ENCODE data around the gene CDH8.
"Not testable (repeated sequence)": the region's sequence is repeated elsewhere in the genome, so short reads cannot be mapped to it uniquely, and the experiment has no call there.

The CDH8 gene

DNA sequence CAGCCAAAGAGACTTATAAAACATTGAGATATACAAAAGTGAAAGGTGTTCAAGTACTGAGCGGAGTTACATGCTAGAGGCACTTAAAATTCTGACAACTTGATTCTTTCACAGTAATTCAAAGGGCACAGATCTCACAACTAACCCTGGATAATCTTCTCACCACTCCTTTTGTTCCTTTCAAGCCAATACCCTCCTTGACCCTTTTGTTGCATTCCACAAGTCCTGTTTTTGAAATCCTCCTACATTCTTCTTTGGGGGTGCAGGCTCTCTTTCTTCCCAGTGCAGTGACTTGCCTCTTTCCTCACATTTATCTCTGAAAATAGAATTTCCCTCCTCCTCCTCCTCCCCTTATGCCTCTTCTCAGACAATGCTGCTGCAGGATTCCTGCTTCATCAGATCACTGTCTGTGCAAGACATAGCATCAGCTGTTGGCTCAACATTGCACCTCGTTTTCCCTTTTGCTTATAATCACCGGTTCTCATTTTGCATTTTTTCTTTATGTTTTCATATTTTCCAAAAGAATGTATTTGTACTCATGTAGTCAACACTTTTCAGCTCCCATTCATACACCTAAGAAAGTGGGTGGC, 199.3 kb downstream of the CDH8 start:
- no peak for DNase-seq

DNA sequence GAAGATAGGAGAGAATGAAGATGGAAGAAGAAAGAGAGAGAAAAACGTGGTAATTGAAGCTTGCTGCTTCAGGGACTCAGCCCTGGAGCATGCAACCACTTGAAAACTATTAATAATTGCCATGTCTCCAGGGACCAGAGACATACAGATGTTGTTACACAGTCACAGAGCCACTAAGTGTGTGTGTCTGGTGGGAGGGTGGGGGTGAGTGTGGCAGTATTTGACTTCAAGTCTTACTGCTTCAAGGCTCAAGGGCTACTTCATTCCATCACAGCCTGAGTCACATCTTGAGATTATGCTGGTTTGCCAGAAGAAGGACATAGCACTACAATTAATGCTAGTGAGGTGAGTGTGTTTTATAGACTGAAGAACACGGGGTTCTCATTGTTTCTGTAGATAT, 202.2 kb downstream of the CDH8 start:
- no peak for DNase-seq

DNA sequence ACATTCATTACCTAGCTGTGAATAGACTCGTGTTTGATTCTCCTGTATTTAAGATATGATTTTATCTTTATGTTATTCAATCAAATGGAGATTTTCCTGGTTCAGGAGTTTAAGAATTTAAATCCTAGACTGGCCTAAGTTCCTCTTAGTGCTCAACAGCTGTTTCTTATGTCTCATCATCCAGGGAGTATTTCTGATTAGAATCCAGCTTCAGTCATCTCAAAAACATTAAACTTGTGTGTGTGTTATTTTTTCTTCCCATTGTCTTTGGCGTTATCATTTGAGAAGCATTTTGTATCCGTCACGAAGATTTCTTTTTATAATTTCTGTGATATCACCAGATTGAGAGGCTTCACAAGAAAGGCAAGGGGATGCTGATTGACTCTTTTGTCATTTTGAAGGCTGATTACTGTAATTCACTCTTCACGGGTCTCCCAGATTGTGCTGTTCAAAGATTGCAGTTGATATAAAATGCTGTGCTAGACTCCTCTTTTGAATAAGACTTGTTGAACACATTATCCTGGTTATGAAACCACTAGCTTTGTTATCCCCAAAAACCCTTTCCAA, 204.8 kb downstream of the CDH8 start:
- no peak for DNase-seq

DNA sequence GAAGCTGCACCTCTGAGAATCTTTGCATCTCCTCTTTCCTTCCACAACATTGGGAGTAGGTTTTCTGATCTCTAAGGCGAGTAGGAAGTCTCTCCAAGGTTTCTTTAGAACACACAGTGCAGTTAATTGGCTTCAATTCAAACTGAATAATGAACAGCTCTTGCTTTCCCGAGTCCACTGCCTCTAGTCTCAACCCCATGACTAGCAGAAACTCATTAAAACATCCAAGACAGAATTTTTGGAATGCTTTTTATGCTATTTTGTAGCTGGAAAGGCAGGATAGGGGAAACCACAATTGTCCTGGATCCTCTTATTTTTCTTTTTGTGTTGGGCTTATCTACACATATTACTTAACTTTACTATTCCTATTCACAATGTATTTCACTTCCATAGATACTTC, 206.6 kb downstream of the CDH8 start:
- DNase-seq = no peak

DNA sequence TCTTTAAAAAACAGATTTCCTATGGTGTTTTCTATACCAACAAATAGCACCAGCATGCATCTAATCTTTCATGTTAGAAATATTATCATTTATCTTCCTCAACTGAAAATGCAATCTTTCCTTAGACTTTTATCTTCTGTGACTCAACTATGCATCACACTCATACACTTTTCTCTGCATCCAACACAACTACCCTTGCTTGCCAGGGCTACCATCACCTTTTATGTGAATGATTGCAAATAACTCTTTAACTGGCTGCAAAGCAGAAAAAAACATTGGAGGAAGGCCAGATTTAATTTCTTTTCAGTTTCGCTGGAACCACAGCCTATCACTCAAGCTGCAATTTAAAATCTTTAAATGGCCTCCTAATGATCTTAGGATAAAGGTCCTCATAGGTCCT, 212.9 kb downstream of the CDH8 start:
- no peak for DNase-seq

DNA sequence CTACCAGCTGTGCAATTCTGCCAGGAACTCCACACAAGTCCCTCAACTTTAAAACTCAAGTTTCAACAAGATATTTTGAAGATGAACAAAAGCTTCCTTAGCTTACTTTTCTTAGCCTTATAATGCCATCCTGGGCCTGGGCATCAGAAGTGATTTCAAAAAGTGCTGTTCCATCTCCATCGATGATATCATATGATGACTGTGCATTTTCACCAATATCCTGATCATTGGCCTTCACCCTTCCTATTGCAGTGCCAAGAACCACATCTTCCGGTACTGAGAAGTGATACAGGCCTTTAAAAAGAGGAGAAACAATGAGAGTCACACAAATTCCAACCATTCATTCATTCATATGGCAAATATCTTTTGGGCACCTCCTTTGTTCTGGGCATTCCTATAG, 215.4 kb downstream of the CDH8 start:
- DNase-seq = no peak

DNA sequence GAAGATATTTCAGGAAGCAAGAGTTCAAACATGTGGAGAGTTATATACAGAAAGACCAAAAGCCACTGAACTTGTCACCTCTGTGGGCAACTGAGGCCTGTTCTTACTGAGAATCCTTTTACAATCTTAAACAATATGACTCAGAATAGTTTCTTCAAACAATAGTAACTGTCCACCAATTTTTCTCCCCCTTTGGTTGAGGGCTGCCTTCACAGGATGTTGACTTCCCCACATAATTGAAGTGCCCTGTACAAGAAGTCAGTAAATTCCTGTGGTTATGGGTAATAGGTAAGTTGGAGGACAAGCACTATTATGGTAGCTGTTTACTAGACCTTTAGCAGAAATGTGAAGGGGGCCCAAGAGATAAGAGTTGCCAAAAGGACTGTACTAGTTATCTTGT, 215.8 kb downstream of the CDH8 start:
- no peak for DNase-seq

DNA sequence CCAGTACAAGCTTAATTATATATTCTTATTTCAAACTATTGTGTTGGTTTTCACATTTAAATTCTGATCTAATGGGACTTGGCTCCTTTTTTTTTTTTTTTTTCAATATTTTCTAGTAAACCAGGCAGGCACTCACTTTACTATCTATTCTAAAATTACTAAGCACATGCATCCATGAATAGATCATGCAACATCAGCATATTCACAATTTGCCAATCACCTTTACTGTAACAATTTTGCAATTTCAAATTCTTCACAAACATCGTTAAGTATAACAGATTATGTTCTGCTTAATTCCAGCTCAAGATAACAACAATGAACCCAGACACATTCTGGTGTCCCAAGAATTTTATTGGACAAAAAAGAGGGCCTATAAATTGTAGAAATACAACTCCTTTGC, 217.4 kb downstream of the CDH8 start:
- DNase-seq = no peak

DNA sequence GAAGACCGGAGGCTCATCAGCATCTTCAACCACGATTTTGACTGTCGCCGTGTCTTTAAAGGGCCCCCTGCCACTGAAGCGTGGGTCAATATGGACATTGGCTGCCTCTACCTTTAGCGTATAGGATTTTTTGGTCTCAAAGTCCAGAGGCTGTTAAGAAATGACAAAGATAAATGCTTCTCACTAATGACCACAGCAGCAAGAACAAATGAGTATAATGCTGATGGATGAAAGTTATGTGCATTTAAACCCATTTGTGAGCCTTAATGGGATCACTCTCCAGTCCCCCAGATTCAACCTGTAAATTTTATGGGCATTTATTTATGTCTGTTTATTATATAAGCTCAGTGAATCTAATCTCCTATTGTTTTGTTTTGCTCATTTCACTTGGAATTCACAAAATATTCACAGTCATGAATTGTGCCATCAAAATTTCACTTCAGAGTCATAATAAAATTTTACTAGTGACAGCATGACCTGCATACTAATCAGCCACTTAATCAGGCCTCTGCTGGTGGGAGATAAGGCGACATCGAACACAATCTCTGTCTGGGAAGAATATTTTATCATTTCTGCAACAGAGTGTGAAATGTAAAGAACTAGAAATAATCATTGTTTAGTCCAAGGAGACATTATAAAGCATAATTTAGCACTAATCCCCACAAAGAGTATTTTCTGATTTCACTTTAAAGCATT, 218.5 kb downstream of the CDH8 start:
- no peak for DNase-seq

DNA sequence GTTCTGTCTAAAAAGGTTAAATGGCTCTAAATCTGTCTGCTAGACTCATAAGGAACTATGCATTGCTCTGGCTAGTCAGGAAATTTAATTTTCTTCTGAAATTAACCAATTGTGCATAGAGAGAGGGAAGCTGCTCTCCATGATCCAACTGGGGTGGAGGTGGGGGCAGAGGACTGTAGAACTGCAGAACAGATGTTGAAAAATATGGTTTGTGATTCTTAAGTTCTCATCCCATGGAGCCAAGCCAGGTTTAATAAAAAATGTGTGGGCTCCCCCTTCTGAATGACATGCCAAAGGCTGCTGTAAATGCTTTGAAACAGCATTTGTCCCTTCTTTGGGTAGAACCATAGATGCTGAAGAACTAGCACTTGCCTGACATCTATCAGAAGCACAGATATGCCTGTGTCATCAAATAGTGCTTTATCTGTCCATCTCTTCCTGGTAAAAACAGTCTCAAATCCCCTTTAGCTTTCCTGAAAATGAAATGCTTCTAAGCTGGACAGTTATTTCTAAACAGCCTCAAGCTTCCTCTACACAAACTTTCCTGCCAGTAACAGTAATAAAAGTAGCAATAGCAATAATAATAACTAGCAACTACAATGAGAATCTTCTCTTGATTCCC, 221.4 kb downstream of the CDH8 start:
- DNase-seq = no peak

DNA sequence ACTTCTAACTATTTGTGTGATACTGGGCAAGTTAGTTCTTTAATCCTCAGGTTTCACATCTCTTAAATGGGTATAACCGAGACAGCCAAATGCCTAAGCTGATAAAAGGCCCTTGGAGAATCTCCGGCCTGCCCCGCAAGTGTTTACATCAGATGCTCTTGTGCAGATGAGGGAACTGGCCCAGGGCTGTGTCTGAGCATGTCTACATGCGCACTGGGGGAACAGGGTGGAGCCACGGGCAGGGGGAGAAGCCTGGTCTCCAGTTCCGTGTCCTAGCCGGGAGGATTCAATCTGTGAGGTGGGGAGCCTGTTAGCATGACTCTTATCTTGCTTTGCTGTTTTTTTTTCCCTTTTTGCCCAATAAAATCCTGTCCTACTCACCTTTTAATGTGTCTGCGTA, 222.9 kb downstream of the CDH8 start:
- DNase-seq = no peak

DNA sequence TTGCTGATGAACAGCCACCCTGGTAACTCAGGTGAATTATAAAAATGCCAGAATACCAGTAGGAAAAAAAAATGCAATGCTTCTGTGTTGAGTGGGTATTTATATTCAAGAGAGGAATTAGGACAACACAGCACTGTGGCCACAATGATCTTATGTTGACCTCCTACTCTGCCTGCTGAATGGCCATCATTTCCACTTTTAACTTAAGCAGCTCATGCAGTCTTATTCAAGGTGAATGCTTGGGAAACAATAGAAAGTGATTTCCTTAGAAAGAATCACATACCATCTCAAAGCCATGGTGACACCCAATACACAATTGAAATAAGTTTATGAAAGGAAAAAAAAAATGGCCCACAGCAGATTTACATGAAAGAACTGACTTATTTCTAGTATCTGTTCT, 224.0 kb downstream of the CDH8 start:
- DNase-seq = no peak

DNA sequence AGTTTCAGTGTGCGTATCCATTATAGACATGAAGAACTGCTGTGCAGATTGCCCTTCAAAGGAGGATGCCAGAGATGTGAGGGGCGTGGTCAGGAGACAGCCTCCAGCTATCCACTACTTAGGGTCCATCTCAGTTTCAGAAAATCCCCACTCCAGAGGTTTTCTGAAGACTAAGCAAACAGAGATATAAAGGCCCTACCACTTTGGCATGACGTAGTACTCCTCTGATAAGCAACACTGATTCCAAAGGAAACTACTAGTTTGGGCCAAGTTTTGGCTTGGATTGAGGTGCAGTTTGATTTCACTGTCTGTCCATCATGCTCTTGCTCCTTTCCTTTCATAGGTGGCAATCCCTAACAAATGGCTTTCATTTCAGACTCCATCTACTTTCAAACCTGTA, 228.7 kb downstream of the CDH8 start:
- DNase-seq = no peak

DNA sequence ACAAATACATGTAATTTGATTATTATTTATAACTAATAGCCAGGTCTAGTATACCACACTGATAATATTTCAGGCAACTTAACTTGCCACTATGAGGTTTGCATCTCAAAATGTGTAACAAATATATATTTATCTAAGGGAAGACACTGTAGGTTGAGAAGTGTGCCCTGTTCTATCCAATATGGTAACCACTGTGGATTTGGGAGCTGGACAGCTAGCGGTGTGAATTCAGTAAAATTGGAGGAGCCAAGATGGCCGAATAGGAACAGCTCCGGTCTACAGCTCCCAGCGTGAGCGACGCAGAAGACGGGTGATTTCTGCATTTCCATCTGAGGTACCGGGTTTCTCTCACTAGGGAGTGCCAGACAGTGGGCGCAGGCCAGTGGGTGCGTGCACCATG, 235.0 kb downstream of the CDH8 start:
- not testable (repeated sequence) for DNase-seq

DNA sequence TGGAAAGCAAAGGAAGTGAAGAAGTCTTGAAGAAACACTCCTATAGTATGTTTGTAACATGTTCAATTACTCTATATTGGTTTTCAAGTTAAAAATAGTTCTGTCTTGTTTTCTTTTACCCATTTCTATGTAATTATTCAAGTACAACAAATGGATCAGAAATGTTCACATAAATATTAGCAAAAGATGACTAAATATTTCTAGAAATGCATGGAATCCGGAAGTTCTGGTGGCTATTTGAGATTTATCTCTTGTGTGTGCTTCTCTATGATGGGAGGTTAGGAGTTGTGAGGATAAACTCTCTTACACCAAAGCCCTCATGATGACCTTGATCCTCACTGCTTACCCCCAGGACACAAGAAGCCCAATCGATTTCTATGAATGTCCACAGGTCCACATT, 237.5 kb downstream of the CDH8 start:
- no peak for DNase-seq

DNA sequence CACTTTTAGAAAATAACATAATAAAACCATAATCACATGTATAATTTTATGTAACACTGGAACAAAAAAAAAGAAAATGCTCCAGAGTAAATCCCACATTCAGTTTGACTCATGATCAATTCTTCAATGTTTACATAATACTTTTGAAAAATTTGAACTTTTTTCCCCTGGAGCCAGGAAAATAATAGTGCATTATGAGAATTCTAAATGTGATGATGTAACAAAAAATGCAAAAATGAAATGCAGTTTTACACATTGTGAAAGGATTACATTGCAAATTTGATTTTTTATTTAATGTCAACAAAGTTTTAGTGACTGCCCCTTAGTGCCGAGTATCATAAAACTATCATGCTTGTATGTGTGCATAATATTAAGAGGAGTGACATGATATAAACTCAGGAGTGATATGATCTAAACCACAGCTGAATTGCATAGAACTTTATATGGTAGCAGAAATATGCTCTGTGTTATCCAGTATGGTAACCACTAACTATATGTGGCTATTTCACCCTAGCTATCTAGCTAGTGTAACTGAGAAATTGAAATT, 238.2 kb downstream of the CDH8 start:
- DNase-seq = no peak

DNA sequence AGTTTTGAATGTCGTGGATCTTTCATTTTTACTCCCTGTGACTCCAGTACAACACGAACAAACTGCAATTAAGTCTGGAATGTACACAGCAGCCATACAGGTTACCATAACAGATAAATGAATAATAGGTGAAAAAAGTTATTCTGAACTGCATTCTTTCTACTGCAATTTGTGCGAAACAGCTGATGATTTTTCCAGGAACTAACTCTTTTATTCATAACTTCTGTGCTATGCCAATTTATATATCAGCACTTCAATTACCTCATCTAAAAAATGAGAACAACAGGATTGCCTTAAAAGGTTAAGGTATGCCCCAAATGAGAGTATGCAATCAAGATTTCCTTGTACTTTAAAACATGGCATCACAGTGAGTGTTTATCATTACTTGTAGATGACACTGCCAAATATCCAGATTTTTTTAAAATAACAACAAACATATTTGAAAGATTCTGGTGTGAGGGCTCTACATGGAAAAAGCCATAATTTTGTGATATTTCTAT, 238.9 kb downstream of the CDH8 start:
- DNase-seq = no peak

DNA sequence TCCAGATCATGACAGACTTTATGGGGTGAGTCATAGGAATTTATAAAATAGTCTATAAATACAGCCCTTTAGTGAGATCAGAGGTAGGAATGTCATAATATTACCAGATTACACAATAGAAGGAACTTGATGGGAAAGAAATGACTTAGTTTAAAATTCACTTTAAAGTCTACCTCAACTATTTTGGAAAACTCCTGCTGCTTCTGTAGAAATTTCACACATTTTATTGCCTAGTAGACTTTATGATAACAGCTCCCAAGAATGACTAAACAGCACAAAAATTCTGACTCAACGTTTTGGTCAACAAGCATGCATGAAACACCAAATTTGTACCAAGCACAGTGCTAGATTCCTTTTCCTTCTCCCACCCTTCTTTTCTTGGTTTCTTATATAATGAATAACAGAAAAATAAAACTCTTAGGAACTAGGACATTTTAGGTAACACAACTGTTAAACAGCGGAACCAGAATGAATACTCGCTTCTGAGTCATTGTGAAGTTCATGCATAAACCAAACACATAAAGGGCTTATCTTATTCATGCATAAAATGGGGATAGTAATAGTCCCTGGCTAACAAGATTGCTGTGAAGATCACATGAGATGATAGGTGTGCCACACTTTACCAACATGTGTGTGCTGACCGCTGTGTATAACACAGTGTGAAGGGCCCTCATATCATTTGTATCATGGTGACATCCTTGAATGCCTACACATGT, 243.9 kb downstream of the CDH8 start:
- no peak for DNase-seq

DNA sequence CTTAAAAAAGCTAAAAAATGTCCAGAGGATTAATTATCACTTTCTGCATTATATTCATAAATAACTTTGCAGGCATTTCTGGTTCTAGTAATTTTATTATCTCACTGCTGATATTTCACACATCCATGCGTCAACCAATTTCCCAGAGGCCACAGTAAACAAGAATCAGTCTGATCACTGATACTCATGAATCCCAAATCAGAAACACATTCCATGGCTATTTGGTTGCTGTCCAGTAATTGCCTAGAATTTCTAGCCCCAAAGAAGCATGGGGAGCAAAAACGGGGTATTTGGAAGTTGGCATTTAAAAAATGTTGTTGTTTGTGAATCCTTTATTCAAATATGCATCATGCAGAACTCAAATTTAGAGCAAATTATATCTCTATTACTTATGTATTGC, 244.8 kb downstream of the CDH8 start:
- DNase-seq = no peak

DNA sequence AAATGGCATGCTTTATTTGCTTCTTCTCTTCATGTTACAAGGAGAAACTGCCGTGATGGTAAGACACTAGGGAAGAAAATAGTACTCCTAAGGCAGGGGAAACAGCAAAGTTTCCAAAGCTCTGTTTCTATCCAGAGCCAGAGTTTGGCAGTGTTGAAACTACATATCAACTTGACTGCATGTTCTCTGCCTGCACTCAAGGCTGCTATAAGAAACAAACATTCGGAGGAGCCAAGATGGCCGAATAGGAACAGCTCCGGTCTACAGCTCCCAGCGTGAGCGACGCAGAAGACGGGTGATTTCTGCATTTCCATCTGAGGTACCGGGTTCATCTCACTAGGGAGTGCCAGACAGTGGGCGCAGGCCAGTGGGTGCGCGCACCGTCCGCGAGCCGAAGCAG, 254.4 kb downstream of the CDH8 start:
- DNase-seq = not testable (repeated sequence)

DNA sequence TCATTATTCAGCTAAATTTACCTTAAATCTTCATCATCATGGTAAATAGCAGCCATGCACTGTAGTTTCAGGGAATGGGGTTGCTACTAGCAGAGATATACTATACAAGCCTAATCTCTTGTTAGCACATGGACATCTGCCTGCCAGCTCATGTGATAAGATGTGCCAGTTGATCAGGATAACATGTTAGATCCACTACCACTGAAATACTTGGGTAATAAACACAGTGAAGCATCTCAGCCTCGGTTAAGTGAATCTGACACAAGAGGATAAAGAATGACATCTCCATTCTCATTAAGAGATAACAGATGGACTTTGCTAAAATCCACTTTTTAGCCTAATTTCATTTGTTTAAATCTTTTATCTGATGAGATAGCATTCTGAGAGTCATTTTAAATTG, 256.1 kb downstream of the CDH8 start:
- DNase-seq = no peak

DNA sequence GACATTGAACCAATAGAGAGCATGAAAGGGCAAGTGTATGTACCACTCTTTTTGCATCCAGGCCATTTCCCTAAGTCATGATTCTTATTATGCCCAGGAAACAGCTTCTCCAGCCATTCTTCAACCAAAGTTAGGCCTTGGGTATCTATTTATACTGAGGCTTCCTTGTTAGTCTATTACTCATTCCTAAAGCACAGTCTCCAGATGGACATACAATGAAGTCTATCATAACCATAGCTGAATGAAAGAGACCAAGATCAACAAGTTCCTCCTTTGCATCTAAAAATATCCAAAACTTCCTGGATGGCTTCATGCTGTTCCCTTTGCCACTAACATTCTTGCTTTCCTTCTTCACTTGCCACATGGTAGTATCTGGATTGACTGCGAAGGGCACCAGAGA, 265.9 kb downstream of the CDH8 start:
- no peak for DNase-seq

DNA sequence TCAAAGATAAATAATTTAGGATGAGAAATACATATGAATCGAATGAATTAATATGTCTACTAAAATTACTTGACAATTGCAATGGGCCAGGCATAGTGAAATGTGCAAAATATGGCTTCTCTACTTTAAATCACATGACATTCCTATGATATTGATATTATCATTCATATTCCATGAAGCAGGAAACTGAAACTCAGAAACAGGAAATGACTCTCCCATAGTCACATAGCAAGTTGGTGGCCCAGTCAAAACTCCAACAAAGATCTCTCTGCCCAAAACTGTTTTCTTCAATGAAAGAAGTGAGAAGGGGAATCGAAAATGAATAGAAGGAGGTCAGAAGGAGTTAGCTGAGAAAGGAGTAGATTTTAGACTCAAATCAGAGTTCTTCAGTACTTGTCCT, 272.2 kb downstream of the CDH8 start:
- no peak for DNase-seq

All from DMS 273 treated with DMSO at 0.1 percent for 48 hours (cell line).